H1 (cell line): ENCODE data around the gene SEL1L3. TPM values are rescaled to one million over a fixed set of nuclear protein-coding genes. Genes with fewer than 3 reads are reported as not detected.
"Not testable (repeated sequence)": the region's sequence is repeated elsewhere in the genome, so short reads cannot be mapped to it uniquely, and the experiment has no call there.

ENCODE experiments used
- CTCF ChIA-PET: fragments of 300-600 bp; sonication (Branson Sonifier 250); formaldehyde crosslinking; loops from one replicate; lab custom pipeline; 2021; ENCODE audit not compliant: partially characterized antibody; lab: Charles Lee
- POLR2A ChIA-PET: fragments of 300-600 bp; sonication (Branson Sonifier 250); formaldehyde crosslinking; loops from one replicate; lab custom pipeline; 2021; ENCODE audit warnings: inconsistent platforms; ENCODE audit not compliant: partially characterized antibody; lab: Charles Lee
- DNase-seq, 2 experiments: peaks; one replicate each; pipeline versions ENCODE4 v3.0.0 to v3.0.0-alpha.2; 2010 to 2022; ENCODE audit warnings: low spot score in 2 of 2, low read depth in 1 of 2, mixed read lengths in 1 of 2
- FAIRE-seq: peaks from 2 replicates; lab custom pipeline; 2011; peaks lifted over from hg19 to GRCh38; lab: Jason Lieb, UNC
- H2AFZ ChIP-seq: 2 replicates; pipeline ENCODE4 v1.8.1; 2012; ENCODE audit warnings: low read length, inconsistent platforms
- H2AK5ac ChIP-seq: 2 replicates; pipeline ENCODE4 v1.6.1; 2013; ENCODE audit warnings: low read depth, low read length
- H2BK120ac ChIP-seq: replicated peaks from 2 replicates; pipeline ENCODE3; 2013; ENCODE audit warnings: low read depth, low read length, inconsistent platforms
- H2BK12ac ChIP-seq: 2 replicates; pipeline ENCODE4 v1.6.1; 2013; ENCODE audit warnings: low read depth, low read length
- H2BK15ac ChIP-seq: 2 replicates; pipeline ENCODE4 v1.6.1; 2013; ENCODE audit warnings: low read length
- H2BK20ac ChIP-seq: 2 replicates; pipeline ENCODE4 v1.6.1; 2013; ENCODE audit warnings: low read length
- H2BK5ac ChIP-seq: 2 replicates; pipeline ENCODE4 v1.6.1; 2013; ENCODE audit warnings: low read depth, low read length
- H3K14ac ChIP-seq: 2 replicates; pipeline ENCODE4 v1.6.1; 2013; ENCODE audit warnings: inconsistent platforms; ENCODE audit not compliant: insufficient read length
- H3K18ac ChIP-seq: 2 replicates; pipeline ENCODE4 v1.6.1; 2013; ENCODE audit warnings: low read length; ENCODE audit errors: extremely low read depth
- H3K23ac ChIP-seq: 2 replicates; pipeline ENCODE4 v1.6.1; 2013; ENCODE audit warnings: inconsistent platforms; ENCODE audit not compliant: insufficient read length
- H3K23me2 ChIP-seq: 2 replicates; pipeline ENCODE4 v1.6.1; 2013; ENCODE audit warnings: low read depth, low read length
- H3K27ac ChIP-seq: 2 replicates; pipeline ENCODE4 v1.6.1; 2011; ENCODE audit warnings: low read depth, low read length, inconsistent platforms
- H3K27me3 ChIP-seq, 4 experiments: replicated peaks in 1 of 4; 1 replicate in 1 of 4; 2 replicates in 3 of 4; pipeline versions ENCODE4 v1.6.1 to v1.8.1; 2011 to 2013; ENCODE audit warnings: low read length in 3 of 4, mild to moderate bottlenecking in 3 of 4, inconsistent platforms in 2 of 4, mixed read lengths in 2 of 4, moderate library complexity in 1 of 4; ENCODE audit not compliant: control insufficient read depth in 3 of 4, insufficient read depth in 3 of 4; ENCODE audit errors: extremely low read depth in 1 of 4
- H3K36me3 ChIP-seq, 4 experiments: 2 replicates each; pipeline versions ENCODE4 v1.6.1 to v1.8.1; 2011 to 2013; ENCODE audit warnings: mild to moderate bottlenecking in 4 of 4, low read length in 3 of 4, moderate library complexity in 2 of 4, control low read depth in 1 of 4, inconsistent platforms in 1 of 4; ENCODE audit not compliant: insufficient read depth in 4 of 4, control insufficient read depth in 2 of 4
- H3K4ac ChIP-seq: replicated peaks from 2 replicates; pipeline ENCODE3; 2013; ENCODE audit warnings: low read length, low read depth, mixed read lengths, inconsistent platforms; ENCODE audit not compliant: insufficient read length
- H3K4me1 ChIP-seq, 4 experiments: replicated peaks in 1 of 4; 1 replicate in 1 of 4; 2 replicates in 3 of 4; pipeline versions ENCODE4 v1.6.1 to v1.8.1; 2011 to 2013; ENCODE audit warnings: low read length in 3 of 4, inconsistent platforms in 2 of 4, mixed read lengths in 1 of 4; ENCODE audit not compliant: insufficient read depth in 4 of 4, control insufficient read depth in 3 of 4
- H3K4me2 ChIP-seq, 2 experiments: 2 replicates each; pipeline versions ENCODE4 v1.6.1 to v1.8.1; 2011 to 2013; ENCODE audit warnings: low read depth in 2 of 2, low read length in 2 of 2, control low read depth in 1 of 2, inconsistent platforms in 1 of 2, mild to moderate bottlenecking in 1 of 2; ENCODE audit not compliant: insufficient read depth in 1 of 2
- H3K4me3 ChIP-seq, 4 experiments: fragments of 200-600, 300-600 bp in 1 of 4; sonication (generic), shearing (Covaris generic), sonication (Bioruptor Twin) in 1 of 4; 2 replicates each; pipeline versions ENCODE4 v1.5.1 to v1.8.1; 2011 to 2016; ENCODE audit warnings: low read length in 4 of 4, low read depth in 3 of 4, control low read depth in 2 of 4, inconsistent platforms in 2 of 4, mild to moderate bottlenecking in 2 of 4, mixed read lengths in 1 of 4, moderate library complexity in 1 of 4; ENCODE audit not compliant: insufficient read depth in 2 of 4; ENCODE audit errors: extremely low read depth in 1 of 4
- H3K56ac ChIP-seq: replicated peaks from 2 replicates; pipeline ENCODE3; 2013; ENCODE audit warnings: low read depth, mild to moderate bottlenecking, mixed read lengths, low read length, inconsistent platforms; ENCODE audit not compliant: insufficient read length
- H3K79me1 ChIP-seq: 2 replicates; pipeline ENCODE4 v1.6.1; 2013; ENCODE audit warnings: low read depth, low read length, control low read depth
- H3K79me2 ChIP-seq, 2 experiments: 2 replicates each; pipeline versions ENCODE4 v1.6.1 to v1.8.1; 2012 to 2013; ENCODE audit warnings: low read length in 2 of 2, mild to moderate bottlenecking in 2 of 2, inconsistent platforms in 1 of 2; ENCODE audit not compliant: insufficient read depth in 2 of 2, control insufficient read depth in 1 of 2
- H3K9ac ChIP-seq, 4 experiments: replicated peaks in 1 of 4; 1 replicate in 1 of 4; 2 replicates in 3 of 4; pipeline versions ENCODE4 v1.6.1 to v1.8.1; 2011 to 2013; ENCODE audit warnings: low read depth in 3 of 4, low read length in 3 of 4, control low read depth in 2 of 4, mild to moderate bottlenecking in 2 of 4, moderate library complexity in 2 of 4, inconsistent platforms in 1 of 4; ENCODE audit errors: extremely low read depth in 1 of 4
- H3K9me3 ChIP-seq, 2 experiments: 2 replicates each; pipeline versions ENCODE4 v1.6.1 to v1.8.1; 2012 to 2013; ENCODE audit warnings: mild to moderate bottlenecking in 2 of 2, moderate library complexity in 2 of 2, control low read depth in 1 of 2, inconsistent platforms in 1 of 2, low read depth in 1 of 2, low read length in 1 of 2, mixed read lengths in 1 of 2; ENCODE audit not compliant: insufficient read depth in 2 of 2
- H4K20me1 ChIP-seq, 2 experiments: replicated peaks in 1 of 2; 2 replicates each; pipeline versions ENCODE3 to v1.8.1; 2011 to 2013; ENCODE audit warnings: inconsistent platforms in 2 of 2, low read length in 2 of 2, mild to moderate bottlenecking in 1 of 2; ENCODE audit not compliant: insufficient read depth in 2 of 2, control insufficient read depth in 1 of 2
- H4K5ac ChIP-seq: 2 replicates; pipeline ENCODE4 v1.6.1; 2013; ENCODE audit warnings: low read length, low read depth, mixed read lengths, inconsistent platforms; ENCODE audit not compliant: insufficient read length
- H4K8ac ChIP-seq: 2 replicates; pipeline ENCODE4 v1.8.0; 2013; ENCODE audit warnings: mild to moderate bottlenecking, moderate library complexity, low read length, inconsistent platforms; ENCODE audit not compliant: insufficient read depth; ENCODE audit errors: extremely low read depth
- H4K91ac ChIP-seq: replicated peaks from 2 replicates; pipeline ENCODE3; 2013; ENCODE audit warnings: low read length, mixed read lengths, inconsistent platforms; ENCODE audit not compliant: insufficient read length
- WGBS, 2 experiments: shearing (Covaris generic) in 1 of 2; methylation state at CpG; one replicate each; pipeline versions ENCODE4 v1.1.6 to v1.1.7; 2013 to 2015; ENCODE audit warnings: low lambda C conversion rate in 2 of 2, mixed read lengths in 2 of 2, inconsistent platforms in 1 of 2, low coverage in 1 of 2, missing lambda C conversion rate in 1 of 2; ENCODE audit not compliant: insufficient replicate concordance in 2 of 2, insufficient coverage in 1 of 2, insufficient read length in 1 of 2; ENCODE audit errors: extremely low coverage in 1 of 2, missing lambda C conversion rate in 1 of 2; 5-methylcytosine and 5-hydroxymethylcytosine counted together
- polyA plus RNA-seq, 7 experiments: library from polyadenylated mRNA; depleted of rRNA in 3 of 7; stranded (reverse) in 5 of 7; unstranded in 2 of 7; fragments of >200 nt in 5 of 7; fragments of 200-250 nt in 2 of 7; gene quantifications; 1 replicate in 5 of 7; 2 replicates in 1 of 7; 4 replicates in 1 of 7; pipeline versions ENCODE4 v1.2.1 to v1.2.3, GENCODE V29; 2011 to 2013; ENCODE audit warnings: missing spikeins in 2 of 7, mixed read lengths in 2 of 7
- total RNA-seq: library from RNA; stranded (reverse); fragmentation: NEBNext Ultra II Directional; extraction: Animal tissue kit (Norgen Biotek cat#: 25700); gene quantifications from 2 replicates; pipeline ENCODE4 v1.2.1, GENCODE V29; 2021

The SEL1L3 gene
- total and polyA plus RNA-seq, 2 of the 8 experiments (the other 6 are each of a cell fraction or from before 2014, with no cell fraction given): 18.2 to 54.0 TPM

DNA sequence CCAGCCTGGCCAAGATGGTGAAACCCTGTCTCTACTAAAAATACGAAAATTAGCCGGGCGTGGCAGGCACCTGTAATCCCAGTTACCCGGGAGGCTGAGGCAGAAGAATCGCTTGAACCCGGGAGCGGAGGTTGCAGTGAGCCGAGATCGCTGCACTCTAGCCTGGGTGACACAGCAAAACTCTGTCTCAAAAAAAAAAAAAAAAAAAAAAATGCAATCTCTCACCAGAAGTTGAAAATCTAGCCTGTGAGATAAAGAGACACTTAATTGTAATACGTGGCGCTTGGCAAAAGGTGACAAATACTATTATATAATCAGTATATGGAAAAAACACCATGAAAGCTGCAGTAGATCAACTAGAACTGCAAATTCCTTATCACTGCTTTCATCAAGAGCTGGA lies 43.3 kb upstream of the SEL1L3 start:
- H2BK12ac ChIP-seq, H3K56ac ChIP-seq, H2BK5ac ChIP-seq, H3K79me1 ChIP-seq, H3K27ac ChIP-seq, H3K18ac ChIP-seq, H4K20me1 ChIP-seq, H3K4me1 ChIP-seq, H3K9me3 ChIP-seq, H3K9ac ChIP-seq, H2BK20ac ChIP-seq, H3K4ac ChIP-seq, H3K4me2 ChIP-seq, H2AFZ ChIP-seq, H3K23ac ChIP-seq, H2BK15ac ChIP-seq, H3K36me3 ChIP-seq, H3K27me3 ChIP-seq, H3K4me3 ChIP-seq, H2AK5ac ChIP-seq, H4K91ac ChIP-seq, H2BK120ac ChIP-seq, POLR2A ChIA-PET, H3K23me2 ChIP-seq, FAIRE-seq, H4K8ac ChIP-seq, H3K14ac ChIP-seq, H4K5ac ChIP-seq, H3K79me2 ChIP-seq, DNase-seq: not testable (repeated sequence)
- 82% methylated on average over 2 of the region's 11 CpGs; no CpG with 5 or more reads in 1 of the 2 experiments for WGBS, 2 experiments
- CTCF ChIA-PET: interaction anchor here (1.1 kb wide), 1 partner anchor 88 kb away, joined by 3 read pairs; no protein-coding TSS in a partner anchor
